ENCODE data around the gene OR52A5.

GRCh38 chr11:5107285-5107684, 30.9 kb downstream of the OR52A5 start:
- TF ChIP-seq TCF12 (IDR thresholded peaks at IDR 0.05; ENCODE audit: low read depth) = no peak
- no peak for TF ChIP-seq YY1 (IDR thresholded peaks at IDR 0.05; ENCODE audit: low read depth)
- TF ChIP-seq REST (IDR thresholded peaks at IDR 0.05; ENCODE audit: low read depth) = no peak
- no peak for TF ChIP-seq TAF1 (IDR thresholded peaks at IDR 0.05; ENCODE audit: low read depth)
- no peak for TF ChIP-seq EP300 (IDR thresholded peaks at IDR 0.05; ENCODE audit: borderline replicate concordance)
- TF ChIP-seq EGR1 (IDR thresholded peaks at IDR 0.05) = no peak

All from Ishikawa (cell line).